OCI-LY1 (cell line): ENCODE results near the gene DHRS7B.

Experiments
- H2AFZ ChIP-seq: fragments of 200-600 bp; sonication (generic), shearing (Covaris generic); 2 replicates; pipeline ENCODE4 v1.6.0; 2014; ENCODE audit warnings: antibody characterized with exemption, mild to moderate bottlenecking, low read length
- H3F3A ChIP-seq: fragments of 200-600 bp; sonication (generic), shearing (Covaris generic); 2 replicates; pipeline ENCODE4 v1.6.0; 2014; ENCODE audit warnings: mild to moderate bottlenecking, antibody characterized with exemption, low read length, moderate library complexity; ENCODE audit not compliant: insufficient read depth
- H3K27ac ChIP-seq: fragments of 200-600 bp; sonication (generic); 2 replicates; pipeline ENCODE4 v1.5.1; 2014; ENCODE audit warnings: low read length, mixed run types, mild to moderate bottlenecking, low read depth; ENCODE audit not compliant: poor library complexity, severe bottlenecking
- H3K27me3 ChIP-seq: fragments of 200-600 bp; sonication (generic); 2 replicates; pipeline ENCODE4 v1.6.0; 2014; ENCODE audit warnings: antibody characterized with exemption, mild to moderate bottlenecking, low read length, moderate library complexity; ENCODE audit not compliant: insufficient read depth
- H3K36me3 ChIP-seq: fragments of 200-600 bp; sonication (generic); 2 replicates; pipeline ENCODE4 v1.6.1; 2014; ENCODE audit warnings: mild to moderate bottlenecking, antibody characterized with exemption, low read length, moderate library complexity, mixed read lengths; ENCODE audit not compliant: insufficient read depth
- H3K4me1 ChIP-seq: fragments of 200-600 bp; sonication (generic); 2 replicates; pipeline ENCODE4 v1.5.1; 2014; ENCODE audit warnings: mild to moderate bottlenecking, low read length, moderate library complexity; ENCODE audit not compliant: insufficient read depth, severe bottlenecking
- H3K4me2 ChIP-seq: fragments of 200-600 bp; sonication (generic), shearing (Covaris generic); 2 replicates; pipeline ENCODE4 v1.6.1; 2014; ENCODE audit warnings: low read length
- H3K4me3 ChIP-seq: fragments of 200-600 bp; sonication (generic); 2 replicates; pipeline ENCODE4 v1.5.1; 2014; ENCODE audit warnings: low read length, low read depth, mild to moderate bottlenecking, mixed read lengths; ENCODE audit not compliant: poor library complexity, severe bottlenecking
- H3K79me2 ChIP-seq: fragments of 200-600 bp; shearing (Covaris generic); 2 replicates; pipeline ENCODE4 v1.6.1; 2016; ENCODE audit warnings: mixed run types, low read length, mixed read lengths; ENCODE audit not compliant: insufficient read depth
- H3K9ac ChIP-seq: fragments of 200-600 bp; sonication (generic), shearing (Covaris generic); 2 replicates; pipeline ENCODE4 v1.6.1; 2014; ENCODE audit warnings: mild to moderate bottlenecking, low read length, mixed read lengths
- H3K9me2 ChIP-seq: fragments of 200-600 bp; sonication (generic), shearing (Covaris generic); 2 replicates; pipeline ENCODE4 v1.6.1; 2014; ENCODE audit warnings: low read depth, mild to moderate bottlenecking, low read length, mixed read lengths
- H3K9me3 ChIP-seq: fragments of 200-600 bp; shearing (Covaris generic); 2 replicates; pipeline ENCODE4 v1.6.1; 2014; ENCODE audit warnings: low read length, mixed read lengths
- H4K20me1 ChIP-seq: fragments of 200-600 bp; sonication (generic), shearing (Covaris generic); 2 replicates; pipeline ENCODE4 v1.6.0; 2016; ENCODE audit warnings: mild to moderate bottlenecking, low read length; ENCODE audit not compliant: insufficient read depth
- CTCF ChIP-seq: fragments of 200-600 bp; sonication (generic), shearing (Covaris generic); IDR thresholded peaks from 2 replicates; pipeline ENCODE4 v1.5.1; 2017; ENCODE audit warnings: mild to moderate bottlenecking, antibody characterized with exemption, low read length, moderate library complexity, mixed read lengths
- EZH2 ChIP-seq: fragments of 200-600 bp; sonication (generic), shearing (Covaris generic); IDR thresholded peaks from 2 replicates; pipeline ENCODE4 v1.8.0; 2017; ENCODE audit warnings: borderline replicate concordance, mixed run types, mild to moderate bottlenecking, antibody characterized with exemption, low read length, moderate library complexity, mixed read lengths

Gene DHRS7B

GRCh38 chr17:21162394-21162775 lies 35.6 kb downstream of the DHRS7B start:
- Histone ChIP-seq H3K9me2 (no peaks in the 10 kb centered on the region), H3K4me3 (no peak overlapping the region), H3K4me1 (no peaks in the 10 kb centered on the region), H3K4me2 (no peak overlapping the region), H3K9ac (no peak overlapping the region), H3K79me2 (no peaks in the 10 kb centered on the region), H3K27ac (no peak overlapping the region), H3K27me3 (no peaks in the 10 kb centered on the region), H2AFZ (no peak overlapping the region), H3F3A (no peaks in the 10 kb centered on the region), H3K9me3 (no peaks in the 10 kb centered on the region), H3K36me3 (no peaks in the 10 kb centered on the region), H4K20me1 (no peaks in the 10 kb centered on the region)
- TF ChIP-seq EZH2 (no peak), CTCF (no peak)

- Histone ChIP-seq H3K79me2 (no peaks in the 10 kb centered on the region), H3K27ac (no peak overlapping the region), H3K36me3 (no peaks in the 10 kb centered on the region), H3K9me3 (no peaks in the 10 kb centered on the region), H3K9ac (no peak overlapping the region), H3K4me1 (no peaks in the 10 kb centered on the region), H3K9me2 (no peaks in the 10 kb centered on the region), H4K20me1 (no peaks in the 10 kb centered on the region), H3K4me3 (no peak overlapping the region), H3K4me2 (no peak overlapping the region), H3F3A (no peaks in the 10 kb centered on the region), H2AFZ (no peak overlapping the region), H3K27me3 (no peaks in the 10 kb centered on the region)
- TF ChIP-seq CTCF, result no peak
- TF ChIP-seq EZH2, result no peak
Measured at GRCh38 chr17:21163101-21163500, 36.3 kb downstream of the DHRS7B start.

GRCh38 chr17:21164216-21164615 lies 37.5 kb downstream of the DHRS7B start:
- TF ChIP-seq CTCF, result peak; percentile 42; the same call in 1 of the 2 replicates
- TF ChIP-seq EZH2, result no peak
- Histone ChIP-seq H3K27ac (no peak overlapping the region), H2AFZ (no peak overlapping the region), H3K4me2 (no peak overlapping the region), H3K79me2 (no peaks in the 10 kb centered on the region), H3K9ac (no peak overlapping the region), H3K9me2 (no peaks in the 10 kb centered on the region), H3K36me3 (no peaks in the 10 kb centered on the region), H3K9me3 (no peaks in the 10 kb centered on the region), H3K4me1 (no peaks in the 10 kb centered on the region), H3F3A (no peaks in the 10 kb centered on the region), H3K27me3 (no peaks in the 10 kb centered on the region), H4K20me1 (no peaks in the 10 kb centered on the region), H3K4me3 (no peak overlapping the region)
